OCI-LY3 (cell line): Measurements from ENCODE around the gene GIT1.

ENCODE experiments used
- CTCF ChIP-seq: fragments of 200-600, 300-600 bp; sonication (generic); IDR thresholded peaks from 2 replicates; pipeline ENCODE4 v1.5.1; 2014; ENCODE audit warnings: antibody characterized with exemption, low read length, low read depth
- EZH2phosphoT487 ChIP-seq: fragments of 200-600 bp; shearing (Covaris generic); IDR thresholded peaks from 2 replicates; pipeline ENCODE4 v1.6.1; 2018; ENCODE audit warnings: antibody characterized with exemption, mixed run types, low read depth

DNA sequence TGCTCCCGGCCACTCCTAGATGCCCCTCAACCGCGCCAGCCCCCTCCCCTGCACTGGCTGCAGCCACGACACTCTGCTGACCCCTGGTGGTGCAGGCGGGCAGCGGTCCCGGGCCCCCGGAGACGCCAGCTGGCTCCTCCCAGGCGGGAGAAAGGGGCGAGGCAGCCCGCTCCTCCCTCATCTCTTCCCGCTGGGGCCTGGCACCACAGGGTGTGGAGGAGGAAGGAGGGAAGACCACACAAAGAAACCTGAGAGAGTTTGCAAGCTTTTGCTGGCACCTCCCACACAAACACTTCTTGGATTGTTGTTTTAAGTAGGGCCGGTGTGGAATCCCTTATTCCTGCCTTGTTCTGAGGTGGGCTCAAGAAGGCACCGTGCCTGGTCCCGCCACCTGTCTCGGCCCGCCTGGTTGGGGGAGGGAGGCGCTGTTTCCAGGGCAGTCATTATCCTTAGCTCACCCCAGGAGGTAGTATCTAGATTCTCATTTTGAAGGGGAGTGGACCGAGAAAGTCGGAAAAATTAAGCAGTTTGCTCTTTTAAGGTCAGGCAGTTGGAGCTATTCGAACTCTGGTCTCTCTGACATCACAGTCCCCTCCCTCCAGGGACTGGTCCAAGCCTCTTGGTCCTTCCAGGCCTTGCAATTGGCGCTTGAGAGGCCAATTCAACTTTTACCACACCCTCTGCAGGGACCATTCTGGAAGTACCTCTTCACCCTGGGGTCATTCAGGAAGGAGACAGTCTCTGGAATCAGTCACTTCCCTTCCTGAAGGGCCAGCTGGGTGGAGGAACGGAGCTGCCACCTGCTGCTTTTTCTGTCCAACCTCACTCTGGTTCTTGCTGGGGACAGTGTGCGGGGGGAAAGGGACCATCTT lies 2.5 kb upstream of the GIT1 start:
- TF ChIP-seq CTCF (peak; percentile 89), EZH2phosphoT487 (no peak)
